GM18519 (cell line): ENCODE measurements around the gene TEX264.
"Not testable (repeated sequence)": the region's sequence is repeated elsewhere in the genome, so short reads cannot be mapped to it uniquely, and the experiment has no call there.

Experiments
- ATAC-seq: cut with Tn5 transposase; IDR thresholded peaks from one replicate; pipeline ENCODE4 v1.9.1; 2021; ENCODE audit warnings: mild to moderate bottlenecking, moderate library complexity; ENCODE audit not compliant: unreplicated experiment, low FRiP score

The TEX264 gene

DNA sequence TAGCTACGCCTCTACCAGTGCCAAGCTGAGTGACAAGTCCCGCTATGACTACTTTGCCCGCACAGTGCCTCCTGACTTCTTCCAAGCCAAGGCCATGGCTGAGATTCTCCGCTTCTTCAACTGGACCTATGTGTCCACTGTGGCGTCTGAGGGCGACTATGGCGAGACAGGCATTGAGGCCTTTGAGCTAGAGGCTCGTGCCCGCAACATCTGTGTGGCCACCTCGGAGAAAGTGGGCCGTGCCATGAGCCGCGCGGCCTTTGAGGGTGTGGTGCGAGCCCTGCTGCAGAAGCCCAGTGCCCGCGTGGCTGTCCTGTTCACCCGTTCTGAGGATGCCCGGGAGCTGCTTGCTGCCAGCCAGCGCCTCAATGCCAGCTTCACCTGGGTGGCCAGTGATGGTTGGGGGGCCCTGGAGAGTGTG is 41.5 kb downstream of the TEX264 start:
- no peak for ATAC-seq

DNA sequence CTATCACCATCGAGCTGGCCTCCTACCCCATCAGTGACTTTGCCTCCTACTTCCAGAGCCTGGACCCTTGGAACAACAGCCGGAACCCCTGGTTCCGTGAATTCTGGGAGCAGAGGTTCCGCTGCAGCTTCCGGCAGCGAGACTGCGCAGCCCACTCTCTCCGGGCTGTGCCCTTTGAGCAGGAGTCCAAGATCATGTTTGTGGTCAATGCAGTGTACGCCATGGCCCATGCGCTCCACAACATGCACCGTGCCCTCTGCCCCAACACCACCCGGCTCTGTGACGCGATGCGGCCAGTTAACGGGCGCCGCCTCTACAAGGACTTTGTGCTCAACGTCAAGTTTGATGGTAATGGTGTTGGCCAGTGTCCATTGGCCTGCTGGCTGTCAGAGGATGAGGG is 41.9 kb downstream of the TEX264 start:
- no peak for ATAC-seq

DNA sequence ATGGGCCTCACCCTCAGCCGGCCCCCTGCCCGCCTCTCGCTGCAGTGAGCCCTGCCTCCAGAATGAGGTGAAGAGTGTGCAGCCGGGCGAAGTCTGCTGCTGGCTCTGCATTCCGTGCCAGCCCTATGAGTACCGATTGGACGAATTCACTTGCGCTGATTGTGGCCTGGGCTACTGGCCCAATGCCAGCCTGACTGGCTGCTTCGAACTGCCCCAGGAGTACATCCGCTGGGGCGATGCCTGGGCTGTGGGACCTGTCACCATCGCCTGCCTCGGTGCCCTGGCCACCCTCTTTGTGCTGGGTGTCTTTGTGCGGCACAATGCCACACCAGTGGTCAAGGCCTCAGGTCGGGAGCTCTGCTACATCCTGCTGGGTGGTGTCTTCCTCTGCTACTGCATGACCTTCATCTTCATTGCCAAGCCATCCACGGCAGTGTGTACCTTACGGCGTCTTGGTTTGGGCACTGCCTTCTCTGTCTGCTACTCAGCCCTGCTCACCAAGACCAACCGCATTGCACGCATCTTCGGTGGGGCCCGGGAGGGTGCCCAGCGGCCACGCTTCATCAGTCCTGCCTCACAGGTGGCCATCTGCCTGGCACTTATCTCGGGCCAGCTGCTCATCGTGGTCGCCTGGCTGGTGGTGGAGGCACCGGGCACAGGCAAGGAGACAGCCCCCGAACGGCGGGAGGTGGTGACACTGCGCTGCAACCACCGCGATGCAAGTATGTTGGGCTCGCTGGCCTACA is 44.4 kb downstream of the TEX264 start:
- no peak for ATAC-seq

DNA sequence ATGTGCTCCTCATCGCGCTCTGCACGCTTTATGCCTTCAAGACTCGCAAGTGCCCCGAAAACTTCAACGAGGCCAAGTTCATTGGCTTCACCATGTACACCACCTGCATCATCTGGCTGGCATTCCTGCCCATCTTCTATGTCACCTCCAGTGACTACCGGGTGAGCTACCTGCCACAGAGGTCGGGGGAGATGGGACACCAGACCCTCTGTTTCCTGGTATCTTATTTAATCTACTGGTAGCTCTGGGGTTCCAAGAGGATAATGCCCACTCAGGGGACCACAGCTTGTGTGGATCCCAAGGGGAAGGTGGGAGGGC is 44.9 kb downstream of the TEX264 start:
- no peak for ATAC-seq

DNA sequence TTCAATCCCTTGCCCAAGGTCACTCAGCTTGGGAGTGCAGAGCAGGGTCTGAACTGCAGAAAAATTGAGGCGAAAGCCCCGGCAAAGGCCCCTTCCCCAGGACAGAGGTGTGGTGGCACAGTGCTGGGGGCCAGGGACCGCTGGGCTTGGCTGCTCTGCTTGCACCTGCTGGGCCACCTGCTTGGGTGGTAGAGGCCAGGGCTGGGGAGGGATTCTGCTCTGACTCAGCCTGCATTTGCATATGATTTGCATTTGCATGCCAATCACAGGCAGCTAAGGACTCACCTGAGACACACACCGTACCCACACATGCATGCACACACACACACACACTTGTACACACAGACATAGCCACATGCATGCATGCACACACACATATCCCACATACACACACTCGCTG is 45.8 kb downstream of the TEX264 start:
- no peak for ATAC-seq

DNA sequence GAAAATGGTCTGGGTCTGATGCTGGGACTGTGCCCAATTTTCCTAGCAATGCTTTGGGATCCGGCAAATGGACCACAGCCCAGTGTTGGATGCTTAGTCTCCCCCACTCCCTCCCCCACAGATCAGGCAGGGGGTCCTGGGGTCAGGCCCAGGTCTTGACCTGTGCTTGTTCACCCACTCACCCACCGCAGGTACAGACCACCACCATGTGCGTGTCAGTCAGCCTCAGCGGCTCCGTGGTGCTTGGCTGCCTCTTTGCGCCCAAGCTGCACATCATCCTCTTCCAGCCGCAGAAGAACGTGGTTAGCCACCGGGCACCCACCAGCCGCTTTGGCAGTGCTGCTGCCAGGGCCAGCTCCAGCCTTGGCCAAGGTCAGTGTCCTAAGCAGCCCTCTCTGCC is 46.4 kb downstream of the TEX264 start:
- ATAC-seq, result no peak

DNA sequence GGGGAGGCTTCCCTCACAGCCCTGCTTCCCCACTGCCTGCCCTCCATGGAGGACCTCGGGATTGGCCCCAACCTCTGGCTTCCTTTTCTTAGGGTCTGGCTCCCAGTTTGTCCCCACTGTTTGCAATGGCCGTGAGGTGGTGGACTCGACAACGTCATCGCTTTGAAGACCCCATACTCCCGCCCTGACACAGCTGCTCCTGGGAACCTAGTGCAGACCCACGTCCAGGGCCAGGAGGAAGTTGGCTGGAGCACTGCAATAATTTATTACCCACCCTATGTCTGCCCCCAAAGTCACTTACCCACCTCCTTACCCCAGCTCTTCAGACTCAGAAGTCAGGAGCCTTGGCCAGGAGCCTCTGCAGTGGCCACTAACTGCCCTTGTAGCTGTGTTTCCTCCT is 46.9 kb downstream of the TEX264 start:
- no peak for ATAC-seq

DNA sequence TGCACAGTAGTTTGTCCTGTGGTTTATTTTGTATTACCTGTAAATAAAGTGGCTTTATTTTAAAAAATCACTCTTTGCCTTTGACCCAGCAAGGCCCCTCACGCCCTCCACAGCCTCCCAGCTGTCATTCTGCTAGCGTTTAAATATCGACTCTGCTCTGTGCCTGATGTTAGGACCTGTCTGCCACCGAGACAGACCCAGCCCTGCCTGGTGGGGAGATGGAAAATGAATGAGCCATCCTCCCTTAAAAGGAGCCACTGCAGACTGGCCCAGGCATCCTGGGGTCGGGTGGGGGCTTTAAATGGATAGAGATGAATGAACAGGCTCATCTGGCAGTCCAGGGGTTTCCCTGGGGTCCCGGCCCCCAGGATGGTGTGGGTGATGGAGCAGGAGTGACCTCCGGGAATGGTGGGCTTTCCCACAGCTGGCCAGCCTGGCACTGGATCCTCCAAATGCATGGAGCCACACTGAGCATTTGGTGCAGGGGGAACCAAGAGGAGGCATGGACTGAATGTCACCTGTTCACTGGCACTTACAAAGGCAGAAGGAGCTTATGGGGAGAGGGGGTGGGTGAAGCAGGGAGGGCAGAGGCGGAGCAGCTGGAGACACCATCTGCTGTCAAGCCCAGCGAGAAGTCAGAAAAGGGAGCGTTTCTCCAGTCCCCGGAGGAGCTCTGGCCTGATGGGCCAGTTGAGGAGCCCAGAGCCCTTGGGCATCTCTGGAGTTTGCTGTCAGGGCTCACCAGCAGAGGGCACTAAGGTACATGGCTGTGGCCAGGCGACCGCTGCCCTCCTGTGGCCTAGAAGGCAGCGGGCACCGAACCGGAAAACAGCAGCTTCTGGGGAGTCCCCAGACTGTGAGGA is 47.7 kb downstream of the TEX264 start:
- ATAC-seq, result no peak

DNA sequence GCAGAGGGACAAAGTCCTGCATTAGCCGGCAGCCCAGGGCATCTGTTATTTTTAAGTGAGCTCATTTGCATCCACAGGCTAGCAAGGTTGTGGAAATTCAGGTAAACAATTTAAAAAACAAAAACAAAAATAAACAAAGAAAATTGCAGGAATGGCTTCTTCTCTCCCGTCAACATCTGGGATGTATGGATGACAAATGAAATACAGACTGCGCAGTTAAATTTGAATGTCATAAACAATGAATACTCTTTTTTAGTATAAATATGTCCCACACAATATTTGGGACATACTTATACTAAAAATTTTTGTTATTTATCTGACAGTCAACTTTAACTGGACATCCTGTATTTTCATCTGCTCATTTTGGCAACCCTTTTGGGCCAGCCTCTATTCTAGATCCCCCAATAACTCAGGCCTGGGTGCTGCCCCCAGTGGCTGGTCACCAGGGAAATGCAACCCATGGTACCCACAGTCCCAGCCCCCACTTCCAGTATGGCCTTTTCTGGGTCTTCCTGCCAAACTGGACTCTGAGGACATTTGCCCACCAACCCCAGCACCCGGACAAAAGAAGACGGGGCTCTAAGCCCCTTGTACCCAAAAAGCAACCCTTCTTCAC is 48.5 kb downstream of the TEX264 start:
- no peak for ATAC-seq

DNA sequence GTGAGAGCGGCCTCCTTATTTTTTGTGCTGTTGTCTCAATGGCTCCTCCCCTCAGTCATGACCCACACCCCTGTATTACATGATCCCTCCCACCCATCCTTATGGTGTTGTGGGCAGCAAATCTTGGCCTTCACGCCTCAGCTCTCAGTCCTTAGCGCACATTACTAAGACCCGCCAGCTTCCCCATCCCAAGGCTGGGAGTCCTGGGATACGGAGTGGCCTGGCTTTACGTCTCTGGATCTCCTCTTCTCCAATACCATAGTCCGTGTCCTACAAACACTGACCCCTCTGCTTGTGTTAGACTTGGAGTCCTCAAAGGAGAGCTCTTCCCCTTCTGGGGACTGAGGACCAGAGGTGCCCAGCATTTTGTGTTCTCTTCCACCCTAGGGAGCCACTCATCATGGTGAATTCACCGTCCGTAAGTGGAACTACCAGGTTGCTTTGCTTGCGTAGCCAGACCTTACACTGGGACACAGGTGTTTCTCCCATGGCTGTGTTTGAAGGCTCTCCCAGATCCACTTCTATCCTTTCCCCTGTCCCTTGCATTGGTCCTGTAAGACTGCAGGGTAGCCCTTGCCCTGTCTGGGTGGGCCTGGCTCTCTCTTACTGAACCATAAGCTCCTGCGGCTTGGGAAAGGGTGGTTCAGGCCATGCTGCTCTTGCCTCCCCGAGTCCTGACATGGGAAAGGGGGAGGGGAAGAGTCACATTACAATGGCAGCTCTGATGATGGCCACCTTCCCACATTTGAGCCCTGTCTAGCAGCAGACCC is 49.4 kb downstream of the TEX264 start:
- ATAC-seq, result no peak

DNA sequence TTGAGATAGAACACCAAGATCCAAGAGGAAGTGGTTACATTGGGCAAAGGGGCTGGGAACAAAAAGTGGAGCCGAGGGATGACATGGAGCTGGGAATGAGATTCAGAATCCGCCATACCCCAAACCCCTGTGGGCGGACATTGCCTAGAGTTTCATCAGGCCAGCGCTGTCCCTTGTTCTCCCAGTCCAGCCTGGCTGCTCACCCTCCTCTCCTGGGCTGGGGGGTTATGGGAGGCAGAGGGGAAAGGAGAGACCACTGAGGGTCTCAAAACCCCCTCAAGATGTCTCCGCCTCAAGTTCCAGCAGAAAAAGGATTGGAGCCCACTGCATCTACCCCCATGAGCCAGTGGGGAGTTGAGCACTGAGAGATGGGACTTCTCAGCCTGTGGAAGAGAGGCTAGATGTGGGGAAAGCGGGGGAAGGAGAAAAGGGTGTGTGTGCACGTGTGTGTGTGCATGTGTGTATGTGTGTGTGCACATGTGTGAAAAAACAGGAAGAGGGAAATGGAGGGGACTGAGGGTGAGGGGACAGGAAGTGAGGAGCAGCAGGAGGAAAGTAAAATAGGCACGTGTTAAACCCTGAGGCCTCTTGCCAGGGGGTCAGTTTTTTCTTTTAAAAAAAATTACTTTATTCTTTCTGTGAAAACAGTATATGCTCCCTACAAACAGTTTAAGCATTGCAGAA is 50.2 kb downstream of the TEX264 start:
- ATAC-seq, result no peak

DNA sequence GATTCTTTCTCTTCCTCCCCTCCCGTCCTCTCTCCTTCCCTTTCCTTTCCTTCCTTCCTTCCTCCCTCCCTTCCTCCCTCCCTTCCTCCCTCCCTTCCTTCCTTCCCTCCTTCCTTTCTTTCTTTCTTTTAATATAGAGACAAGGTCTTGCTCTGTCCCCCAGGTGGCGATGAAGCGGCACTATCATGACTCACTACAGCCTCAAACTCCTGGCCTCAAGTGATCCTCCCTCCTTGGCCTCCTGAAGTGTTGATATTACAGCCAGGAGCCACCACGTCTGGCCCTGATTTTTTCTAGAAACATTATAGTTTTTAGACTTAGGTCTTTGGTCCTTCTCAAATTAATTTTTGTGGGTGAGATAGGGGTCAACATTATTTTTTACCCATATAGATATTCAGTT is 51.3 kb downstream of the TEX264 start:
- no peak for ATAC-seq

DNA sequence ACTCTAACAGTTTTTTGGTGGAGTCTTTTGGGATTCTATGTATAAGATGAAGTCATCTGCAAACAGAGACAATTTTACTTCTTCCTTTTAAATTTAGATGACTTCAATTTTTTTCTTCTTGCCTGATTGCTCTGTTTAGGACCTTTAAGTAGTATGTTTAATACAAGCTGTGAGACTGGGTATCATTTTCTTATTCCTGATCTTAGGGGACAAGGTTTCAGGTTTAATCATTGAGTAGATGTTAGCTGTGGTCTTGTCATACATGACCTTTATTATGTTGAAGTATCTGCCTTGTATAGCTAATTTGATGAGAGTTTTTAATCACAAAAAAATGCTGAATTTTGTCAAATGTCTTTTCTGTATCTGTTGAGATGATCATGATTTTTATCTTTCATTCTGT is 56.4 kb downstream of the TEX264 start:
- ATAC-seq, result no peak

DNA sequence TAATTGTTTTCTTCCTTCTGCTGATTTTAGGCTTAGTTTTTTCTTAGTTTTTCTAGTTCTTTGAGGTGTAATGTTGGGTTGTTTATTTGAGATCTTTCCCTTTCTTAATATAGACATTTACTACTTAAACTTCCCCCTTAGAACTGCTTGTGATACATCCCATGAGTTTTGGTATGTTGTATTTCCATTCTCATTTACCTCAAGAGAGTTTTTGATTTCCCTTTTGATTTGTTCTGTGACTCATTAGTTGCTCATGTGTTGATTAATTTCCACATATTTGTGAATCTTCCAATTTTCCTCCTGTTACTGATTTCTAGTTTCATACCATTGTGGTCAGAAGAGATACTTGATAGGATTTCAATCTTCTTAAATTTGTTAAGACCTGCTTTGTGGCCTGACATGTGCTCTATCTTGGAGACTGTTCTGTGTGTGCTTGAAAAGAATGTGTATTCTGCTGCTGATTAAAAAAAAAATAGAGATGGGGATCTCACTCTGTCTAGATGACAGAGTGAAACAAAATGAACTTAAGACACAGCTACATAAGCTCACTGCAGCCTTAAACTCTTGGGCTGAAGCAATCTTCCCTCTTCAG is 58.1 kb downstream of the TEX264 start:
- ATAC-seq, result no peak

DNA sequence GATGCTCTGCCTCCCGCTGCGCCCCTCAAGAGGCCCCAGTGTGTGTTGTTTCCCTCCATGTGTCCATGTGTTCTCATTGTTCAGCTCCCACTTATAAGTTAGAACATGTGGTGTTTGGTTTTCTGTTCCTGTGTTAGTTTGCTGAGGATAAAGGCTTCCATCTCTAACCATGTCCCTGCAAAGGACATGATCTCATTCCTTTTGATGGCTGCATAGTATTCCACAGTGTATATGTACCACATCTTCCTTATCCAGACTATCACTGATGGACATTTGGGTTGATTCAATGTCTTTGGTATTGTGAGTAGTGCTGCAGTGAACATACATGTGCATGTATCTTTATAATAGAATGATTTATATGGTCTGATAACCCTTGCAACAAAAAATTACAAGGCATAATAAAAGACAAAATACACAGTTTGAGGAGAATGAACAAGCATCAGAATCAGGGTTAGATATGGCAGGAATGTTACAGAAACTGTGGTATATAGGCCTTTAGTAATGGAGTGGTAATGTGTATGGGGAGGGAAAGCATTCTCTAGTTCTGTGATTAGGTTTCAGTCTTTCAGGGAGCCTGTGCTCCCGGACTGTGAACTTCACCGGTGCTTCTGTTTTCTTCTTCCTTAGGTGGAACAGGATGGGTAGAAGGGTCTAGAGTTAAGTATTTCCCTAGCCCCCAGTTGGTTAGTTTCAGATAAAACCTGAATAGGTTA is 63.0 kb downstream of the TEX264 start:
- no peak for ATAC-seq

DNA sequence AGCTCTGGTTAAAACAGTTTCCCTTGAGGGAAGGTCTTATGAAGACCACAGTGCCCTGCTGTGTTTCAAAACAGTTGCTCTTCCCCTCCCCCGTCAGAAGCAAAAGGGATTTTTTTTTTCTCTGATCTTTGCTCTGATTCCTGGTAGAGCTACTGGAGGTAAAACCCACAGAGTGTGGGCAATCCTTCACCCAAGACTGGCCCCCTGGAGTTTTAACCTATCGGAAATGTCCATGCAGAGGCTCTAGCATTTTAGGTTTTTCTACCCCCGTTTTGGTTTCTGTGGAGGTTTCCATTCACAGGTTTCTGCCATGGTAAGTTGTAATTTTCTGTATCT is 63.5 kb downstream of the TEX264 start:
- ATAC-seq, result no peak

DNA sequence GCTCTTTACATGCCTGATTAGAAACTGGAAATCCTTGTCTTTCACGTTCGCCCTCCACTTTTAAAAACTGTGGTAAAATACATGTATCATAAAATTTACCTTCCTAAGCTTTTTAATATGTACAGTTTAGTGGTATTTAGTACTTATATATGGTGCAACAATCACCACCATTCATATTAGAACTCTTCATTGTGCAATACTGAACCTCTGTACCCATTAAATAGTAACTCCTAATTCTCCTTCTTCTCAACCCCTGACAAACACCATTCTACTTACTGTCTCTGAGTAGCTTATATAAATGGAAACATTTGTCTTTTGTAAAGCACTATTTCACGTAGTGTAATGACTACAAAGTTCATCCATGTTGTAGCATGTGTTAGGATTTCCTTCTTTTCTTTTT is 64.0 kb downstream of the TEX264 start:
- no peak for ATAC-seq

DNA sequence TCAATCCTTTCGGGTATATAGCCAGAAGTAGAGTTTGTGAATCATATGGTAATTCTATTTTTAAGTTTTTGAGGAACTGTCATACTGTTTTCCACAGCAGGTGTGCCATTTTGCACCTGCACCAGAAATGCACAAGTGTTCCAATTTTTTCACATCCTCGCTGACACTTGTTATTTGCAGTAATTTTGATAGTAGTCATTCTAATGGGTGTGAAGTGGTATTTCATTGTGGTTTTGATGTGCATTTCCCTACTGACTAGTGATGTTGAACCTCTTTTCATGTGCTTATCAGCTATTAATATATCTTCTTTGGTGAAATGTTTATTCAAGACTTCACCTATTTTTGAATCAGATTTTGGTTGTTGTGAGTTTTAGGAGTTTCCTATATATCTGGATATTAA is 64.9 kb downstream of the TEX264 start:
- no peak for ATAC-seq

DNA sequence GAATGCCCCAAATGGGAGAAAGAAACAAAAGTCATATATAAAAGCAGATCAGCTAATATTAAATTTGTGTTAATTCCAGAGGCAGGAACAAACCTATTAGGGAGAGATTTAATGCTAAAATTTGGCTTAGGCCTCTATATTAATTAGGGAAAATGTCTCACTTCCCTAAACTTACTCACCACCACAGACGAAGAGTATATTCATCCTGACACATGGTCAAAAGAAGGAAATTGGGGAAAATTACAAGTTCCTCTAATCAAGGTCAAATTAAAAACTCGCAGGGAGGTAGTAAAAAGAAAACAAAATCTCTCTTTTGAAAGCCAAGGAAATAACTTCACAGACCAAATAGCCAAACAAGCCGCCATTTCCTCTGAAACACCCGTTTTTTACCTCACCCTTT is 68.1 kb downstream of the TEX264 start:
- no peak for ATAC-seq

DNA sequence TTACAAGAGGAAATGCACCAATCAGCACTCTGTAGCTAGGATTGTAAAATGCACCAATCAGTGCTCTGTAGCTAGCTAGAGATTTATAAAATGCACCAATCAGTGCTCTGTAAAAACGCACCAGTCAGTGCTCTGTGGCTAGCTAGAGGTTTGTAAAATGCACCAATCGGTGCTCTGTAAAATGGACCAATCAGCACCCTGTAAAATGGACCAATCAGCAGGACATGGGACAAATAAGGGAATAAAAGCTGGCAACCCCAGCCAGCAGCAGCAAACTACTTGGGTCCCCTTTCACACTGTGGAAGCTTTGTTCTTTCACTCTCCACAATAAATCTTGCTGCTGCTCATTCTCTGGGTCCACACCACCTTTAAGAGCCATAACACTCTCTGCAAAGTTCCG is 71.3 kb downstream of the TEX264 start:
- ATAC-seq, result not testable (repeated sequence)
